Testis (tissue), 2 donors: ENCODE measurements around the gene HYPK.

Source experiments
- CTCF ChIP-seq, 3 experiments: fragments of 450-650 bp in 2 of 3; fragments of 200-600 bp in 1 of 3; sonication (generic) in 1 of 3; IDR thresholded peaks; one replicate each; pipeline ENCODE4 v1.5.1; 2016 to 2019; ENCODE audit warnings: antibody characterized with exemption in 3 of 3, mild to moderate bottlenecking in 2 of 3, moderate library complexity in 1 of 3
- POLR2A ChIP-seq: fragments of 450-650 bp; IDR thresholded peaks from one replicate; pipeline ENCODE4 v1.6.1; 2017; ENCODE audit warnings: antibody characterized with exemption, mild to moderate bottlenecking, moderate library complexity

- TF ChIP-seq POLR2A (no peak), CTCF (IDR thresholded peaks at IDR 0.05) (no peak)
Observed at GRCh38 chr15:43808960-43809678, 8.7 kb downstream of the HYPK start.
